HG02973 (cell line): Measurements from ENCODE around the gene EIF5.

Experiments
- ATAC-seq: cut with Tn5 transposase; IDR thresholded peaks from one replicate; pipeline ENCODE4 v1.9.1; 2021; ENCODE audit warnings: moderate library complexity; ENCODE audit not compliant: unreplicated experiment

Gene EIF5

GRCh38 chr14:103333754-103334643 lies at the start of gene EIF5:
EIF5 (plus strand) TSS chr14:103334237; CDS start chr14:103335861, 1,624 bp downstream.
- peak; percentile 88 for ATAC-seq

- no peak for ATAC-seq
Measured at GRCh38 chr14:103284574-103285467, 49.2 kb upstream of the EIF5 start.

- ATAC-seq: no peak
Measured at GRCh38 chr14:103286460-103286859, 47.6 kb upstream of the EIF5 start.

- no peak for ATAC-seq
Measured at GRCh38 chr14:103286968-103287850, 46.8 kb upstream of the EIF5 start.

- ATAC-seq: no peak
Measured at GRCh38 chr14:103288076-103288766, 45.8 kb upstream of the EIF5 start.

- ATAC-seq: no peak
Measured at GRCh38 chr14:103290056-103290455, 44.0 kb upstream of the EIF5 start.

GRCh38 chr14:103290494-103290893 lies 43.5 kb upstream of the EIF5 start:
- no peak for ATAC-seq

- ATAC-seq: no peak
Measured at GRCh38 chr14:103290961-103291360, 43.1 kb upstream of the EIF5 start.

GRCh38 chr14:103292426-103293374 lies 41.3 kb upstream of the EIF5 start:
- no peak for ATAC-seq

- ATAC-seq: no peak
Measured at GRCh38 chr14:103293465-103293864, 40.6 kb upstream of the EIF5 start.

- no peak for ATAC-seq
Measured at GRCh38 chr14:103294091-103294490, 39.9 kb upstream of the EIF5 start.

- ATAC-seq: no peak
Measured at GRCh38 chr14:103296007-103296406, 38.0 kb upstream of the EIF5 start.

GRCh38 chr14:103296987-103297386 lies 37.0 kb upstream of the EIF5 start:
- no peak for ATAC-seq

GRCh38 chr14:103298620-103299019 lies 35.4 kb upstream of the EIF5 start:
- no peak for ATAC-seq

- ATAC-seq: no peak
Measured at GRCh38 chr14:103301512-103302354, 32.3 kb upstream of the EIF5 start.

GRCh38 chr14:103302966-103303365 lies 31.1 kb upstream of the EIF5 start:
- no peak for ATAC-seq

GRCh38 chr14:103304706-103305105 lies 29.3 kb upstream of the EIF5 start:
- ATAC-seq: no peak
